Mucosa of stomach (tissue), 1 donor: Measurements from ENCODE around the gene TRAK1.

Source experiments
- H3K27me3 ChIP-seq: one replicate; pipeline ENCODE4 v1.7.0; 2013; ENCODE audit warnings: mild to moderate bottlenecking, low read length; ENCODE audit not compliant: control insufficient read depth, insufficient read depth
- H3K36me3 ChIP-seq: one replicate; pipeline ENCODE4 v1.7.0; 2013; ENCODE audit warnings: low read length; ENCODE audit not compliant: control insufficient read depth, insufficient read depth
- H3K4me1 ChIP-seq: one replicate; pipeline ENCODE4 v1.7.0; 2013; ENCODE audit warnings: mild to moderate bottlenecking, low read length; ENCODE audit not compliant: control insufficient read depth, insufficient read depth
- H3K4me3 ChIP-seq: one replicate; pipeline ENCODE4 v1.7.0; 2013; ENCODE audit warnings: low read length
- H3K9ac ChIP-seq: one replicate; pipeline ENCODE4 v1.7.0; 2013; ENCODE audit warnings: mild to moderate bottlenecking, low read length, moderate library complexity
- H3K9me3 ChIP-seq: one replicate; pipeline ENCODE4 v1.7.0; 2013; ENCODE audit warnings: mild to moderate bottlenecking, low read length, moderate library complexity; ENCODE audit not compliant: control insufficient read depth
- donor health status: Pancreatic carcinoma.

TRAK1 gene

DNA sequence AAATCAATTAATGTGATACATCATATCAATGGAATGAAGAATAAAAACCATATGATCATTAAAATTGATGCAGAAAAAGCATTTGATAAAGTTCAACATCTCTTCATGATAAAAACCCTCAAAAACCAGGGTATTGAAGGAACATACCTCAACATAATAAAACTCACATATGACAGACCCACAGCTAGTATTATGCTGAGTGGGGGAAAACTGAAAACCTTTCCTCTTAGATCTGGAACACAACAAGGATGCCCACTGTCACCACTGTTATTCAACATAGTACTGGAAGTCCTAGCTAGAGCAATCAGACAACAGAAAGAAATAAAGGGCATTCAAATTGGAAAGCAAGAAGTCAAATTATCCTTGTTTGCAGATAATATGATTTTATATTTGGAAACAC is 144.4 kb downstream of the TRAK1 start:
- Histone ChIP-seq H3K4me3 (no peak overlapping the region), H3K36me3 (no peaks in the 10 kb centered on the region)

DNA sequence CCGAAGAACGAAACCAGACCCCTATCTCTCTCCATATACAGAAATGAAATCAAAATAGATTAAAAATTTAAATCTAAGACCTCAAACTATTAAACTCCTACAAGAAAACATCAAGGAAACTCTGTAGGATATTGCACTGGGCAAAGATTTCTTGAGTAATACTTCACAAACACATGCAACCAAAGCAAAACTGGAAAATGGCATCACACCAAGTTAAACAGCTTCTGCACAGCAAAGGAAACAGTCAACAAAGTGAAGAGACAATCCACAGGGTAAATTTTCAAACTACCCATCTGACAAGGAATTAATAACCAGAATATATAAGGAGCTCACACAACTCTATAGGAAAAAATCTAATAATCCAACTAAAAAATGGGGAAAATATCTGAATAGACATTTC is 145.5 kb downstream of the TRAK1 start:
- H3K9me3 ChIP-seq, result peaks cover 6% of the 10 kb centered on the region
- no peaks in the 10 kb centered on the region for H3K4me1 ChIP-seq
- no peak overlapping the region for H3K9ac ChIP-seq
- H3K36me3 ChIP-seq, result no peaks in the 10 kb centered on the region
- H3K4me3 ChIP-seq, result no peak overlapping the region
- no peaks in the 10 kb centered on the region for H3K27me3 ChIP-seq

More for the DNA sequence above, 144.4 kb downstream of the TRAK1 start:
- Histone ChIP-seq H3K27me3 (no peaks in the 10 kb centered on the region), H3K4me1 (peaks cover 6% of the 10 kb centered on the region), H3K9ac (no peak overlapping the region), H3K9me3 (peaks cover 6% of the 10 kb centered on the region)

DNA sequence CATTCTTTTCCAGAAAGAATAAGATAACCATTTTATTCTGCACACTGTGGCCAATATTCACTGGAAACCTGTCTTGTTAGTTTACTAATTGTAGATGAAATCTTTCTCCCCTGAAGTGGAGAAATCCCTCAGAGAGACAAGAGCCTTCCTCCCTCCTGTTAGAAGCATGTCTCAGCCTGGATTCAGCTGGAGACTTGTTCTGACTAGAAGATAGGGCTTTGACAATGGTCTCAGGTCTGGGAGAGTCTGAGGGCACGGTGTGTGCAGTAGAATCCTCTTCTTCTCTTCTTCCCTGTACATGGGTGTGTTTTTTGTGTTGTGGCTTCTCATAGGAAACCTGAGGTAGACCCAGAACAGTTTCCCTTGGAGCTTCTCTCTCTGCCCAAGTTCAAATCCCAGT is 154.9 kb downstream of the TRAK1 start:
- no peaks in the 10 kb centered on the region for H3K9me3 ChIP-seq
- no peaks in the 10 kb centered on the region for H3K4me1 ChIP-seq
- no peaks in the 10 kb centered on the region for H3K36me3 ChIP-seq
- peaks cover 4% of the 10 kb centered on the region for H3K27me3 ChIP-seq
- no peak overlapping the region for H3K9ac ChIP-seq
- H3K4me3 ChIP-seq, result no peak overlapping the region

DNA sequence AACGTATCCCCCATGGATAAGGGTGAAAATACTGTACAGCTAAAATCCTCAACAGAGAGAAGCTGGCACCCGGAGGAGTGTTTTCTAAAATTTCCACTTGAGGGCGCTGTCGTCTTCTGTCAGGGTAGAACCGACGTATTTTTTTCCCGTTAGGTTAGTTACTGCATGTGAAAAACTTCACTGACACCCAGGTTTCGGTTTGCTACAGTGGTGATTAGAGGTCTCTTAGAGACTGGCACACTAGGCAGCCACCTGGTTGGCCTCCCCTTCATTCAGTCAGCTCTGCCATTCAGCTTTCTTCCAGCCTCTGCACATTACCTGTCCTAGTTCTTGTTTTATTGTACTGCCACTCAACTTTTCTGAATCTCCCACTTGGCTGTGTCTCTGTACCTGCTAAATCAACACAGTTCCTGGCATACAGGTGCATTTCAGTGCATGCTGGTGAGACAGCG is 156.4 kb downstream of the TRAK1 start:
- Histone ChIP-seq H3K9me3 (no peaks in the 10 kb centered on the region), H3K4me3 (no peak overlapping the region)

DNA sequence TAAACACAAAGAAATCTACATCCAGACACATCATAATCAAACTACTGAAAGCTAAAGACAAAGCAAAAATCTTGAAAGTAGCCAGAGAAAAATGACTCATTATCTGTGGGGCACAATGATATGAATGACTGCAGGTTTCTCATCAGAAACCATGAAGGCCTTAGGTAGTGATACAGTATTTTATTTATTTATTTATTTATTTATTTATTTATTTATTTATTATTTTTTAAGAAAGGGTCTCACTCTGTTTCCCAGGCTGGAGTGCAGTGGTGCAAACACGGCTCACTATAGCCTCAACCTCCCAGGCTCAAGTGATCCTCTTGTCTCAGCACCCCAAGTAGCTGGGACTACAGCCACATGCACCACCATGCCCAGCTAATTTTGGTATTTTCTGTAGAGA is 159.6 kb downstream of the TRAK1 start:
- Histone ChIP-seq H3K27me3 (peaks cover 4% of the 10 kb centered on the region), H3K4me1 (peaks cover 18% of the 10 kb centered on the region), H3K36me3 (no peaks in the 10 kb centered on the region), H3K9ac (no peak overlapping the region), H3K9me3 (no peaks in the 10 kb centered on the region), H3K4me3 (no peak overlapping the region)

More for the DNA sequence above, 156.4 kb downstream of the TRAK1 start:
- no peak overlapping the region for H3K9ac ChIP-seq
- H3K4me1 ChIP-seq, result no peaks in the 10 kb centered on the region
- no peaks in the 10 kb centered on the region for H3K36me3 ChIP-seq
- peaks cover 4% of the 10 kb centered on the region for H3K27me3 ChIP-seq

DNA sequence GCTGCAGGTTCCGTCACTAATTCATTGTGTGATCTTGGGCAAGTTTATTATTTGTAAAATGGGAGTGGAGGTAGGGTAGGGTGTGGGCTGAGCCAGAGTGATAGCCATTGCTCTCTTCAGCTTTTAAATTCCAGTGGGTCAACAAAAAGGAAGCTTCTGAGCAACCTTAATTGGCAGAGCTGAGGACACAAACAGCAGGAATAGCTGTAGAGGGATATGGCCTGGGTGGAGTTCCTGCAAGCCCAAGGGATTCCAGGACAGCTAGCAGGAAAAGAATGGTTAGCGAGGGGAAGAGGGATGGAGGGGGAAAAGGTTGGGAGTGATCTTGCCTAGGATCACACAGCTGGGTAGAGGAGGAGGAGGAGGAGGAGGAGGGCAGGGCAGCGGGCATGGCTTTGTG is 163.4 kb downstream of the TRAK1 start:
- no peaks in the 10 kb centered on the region for H3K9me3 ChIP-seq
- no peak overlapping the region for H3K9ac ChIP-seq
- peaks cover 33% of the 10 kb centered on the region for H3K4me1 ChIP-seq
- H3K27me3 ChIP-seq, result no peaks in the 10 kb centered on the region
- no peak overlapping the region for H3K4me3 ChIP-seq
- no peaks in the 10 kb centered on the region for H3K36me3 ChIP-seq

DNA sequence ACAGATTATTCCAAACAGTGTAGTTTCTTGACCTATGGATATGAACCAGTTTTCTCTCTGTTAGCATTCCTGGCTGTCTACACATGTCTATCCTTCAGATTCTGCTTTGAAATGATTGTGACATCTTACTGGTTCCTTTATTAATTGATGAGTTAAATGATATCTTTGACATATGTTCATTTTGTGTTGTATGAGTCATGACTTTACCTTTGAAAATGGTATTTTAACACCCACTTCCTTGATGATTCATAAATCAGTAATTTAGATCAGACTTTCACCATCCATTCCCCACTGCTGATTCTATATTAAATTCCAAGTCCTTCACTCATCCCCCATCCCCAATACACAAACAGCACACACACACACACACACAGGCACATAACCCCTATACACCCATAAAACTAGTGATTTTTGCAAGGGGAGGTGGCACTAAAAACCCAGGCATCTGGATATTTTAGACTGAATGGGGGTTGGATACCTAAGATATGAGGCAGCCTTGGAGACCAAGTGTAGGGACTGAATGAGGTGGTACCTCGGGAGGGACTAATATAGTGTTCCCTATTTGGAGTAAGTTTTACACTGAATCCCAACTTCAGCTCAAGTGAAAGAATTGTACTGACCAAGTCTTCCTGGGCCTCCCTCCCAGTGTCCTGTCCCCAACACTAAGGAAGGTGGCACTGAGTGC is 165.1 kb downstream of the TRAK1 start:
- Histone ChIP-seq H3K9ac (no peak overlapping the region), H3K4me3 (no peak overlapping the region), H3K27me3 (peaks cover 7% of the 10 kb centered on the region)

DNA sequence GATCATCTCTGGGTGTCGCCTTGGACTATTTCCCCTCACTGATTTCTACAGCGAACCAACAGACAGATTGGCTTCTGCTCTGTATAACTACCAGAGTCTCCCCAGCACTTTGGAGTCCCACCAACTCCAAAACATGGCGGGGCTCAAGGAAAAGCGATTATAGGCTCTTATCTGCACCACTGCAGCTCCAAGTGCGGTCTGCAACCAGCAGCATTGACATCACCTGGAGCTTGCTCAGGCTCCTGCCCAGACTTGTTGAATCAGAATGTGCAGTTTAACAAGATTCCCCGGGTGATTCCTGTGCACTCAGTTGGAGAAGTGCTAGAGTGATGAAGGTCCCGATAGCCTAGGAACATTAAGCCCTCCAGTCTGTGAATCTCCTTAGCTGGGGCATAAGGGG is 165.8 kb downstream of the TRAK1 start:
- Histone ChIP-seq H3K36me3 (no peaks in the 10 kb centered on the region), H3K9me3 (no peaks in the 10 kb centered on the region), H3K4me3 (no peak overlapping the region), H3K4me1 (peaks cover 33% of the 10 kb centered on the region), H3K27me3 (peaks cover 14% of the 10 kb centered on the region), H3K9ac (no peak overlapping the region)

More for the DNA sequence above, 165.1 kb downstream of the TRAK1 start:
- no peaks in the 10 kb centered on the region for H3K36me3 ChIP-seq
- peaks cover 33% of the 10 kb centered on the region for H3K4me1 ChIP-seq
- H3K9me3 ChIP-seq, result no peaks in the 10 kb centered on the region

DNA sequence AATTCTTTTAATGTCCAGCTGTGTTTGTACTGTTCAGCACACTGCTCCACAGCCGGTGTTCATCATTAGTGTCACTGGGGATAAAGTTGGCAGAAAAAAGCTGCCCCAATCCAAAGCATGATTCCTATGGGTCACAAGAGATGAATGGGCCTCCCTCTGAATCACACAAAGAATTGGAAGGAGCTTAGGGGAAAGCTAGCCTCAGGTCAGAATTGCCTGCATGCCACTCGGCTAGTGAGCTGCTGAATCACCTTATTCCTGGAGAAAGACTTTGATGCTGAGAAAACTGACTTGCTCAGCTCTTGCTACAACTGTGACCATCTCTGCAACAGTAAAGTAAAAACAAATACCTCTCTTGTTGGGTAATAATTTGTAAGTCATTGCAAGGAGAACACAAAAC is 171.4 kb downstream of the TRAK1 start:
- no peak overlapping the region for H3K4me3 ChIP-seq
- H3K36me3 ChIP-seq, result no peaks in the 10 kb centered on the region
- H3K9me3 ChIP-seq, result no peaks in the 10 kb centered on the region
- no peak overlapping the region for H3K9ac ChIP-seq
- H3K4me1 ChIP-seq, result peaks cover 27% of the 10 kb centered on the region
- peaks cover 61% of the 10 kb centered on the region for H3K27me3 ChIP-seq

DNA sequence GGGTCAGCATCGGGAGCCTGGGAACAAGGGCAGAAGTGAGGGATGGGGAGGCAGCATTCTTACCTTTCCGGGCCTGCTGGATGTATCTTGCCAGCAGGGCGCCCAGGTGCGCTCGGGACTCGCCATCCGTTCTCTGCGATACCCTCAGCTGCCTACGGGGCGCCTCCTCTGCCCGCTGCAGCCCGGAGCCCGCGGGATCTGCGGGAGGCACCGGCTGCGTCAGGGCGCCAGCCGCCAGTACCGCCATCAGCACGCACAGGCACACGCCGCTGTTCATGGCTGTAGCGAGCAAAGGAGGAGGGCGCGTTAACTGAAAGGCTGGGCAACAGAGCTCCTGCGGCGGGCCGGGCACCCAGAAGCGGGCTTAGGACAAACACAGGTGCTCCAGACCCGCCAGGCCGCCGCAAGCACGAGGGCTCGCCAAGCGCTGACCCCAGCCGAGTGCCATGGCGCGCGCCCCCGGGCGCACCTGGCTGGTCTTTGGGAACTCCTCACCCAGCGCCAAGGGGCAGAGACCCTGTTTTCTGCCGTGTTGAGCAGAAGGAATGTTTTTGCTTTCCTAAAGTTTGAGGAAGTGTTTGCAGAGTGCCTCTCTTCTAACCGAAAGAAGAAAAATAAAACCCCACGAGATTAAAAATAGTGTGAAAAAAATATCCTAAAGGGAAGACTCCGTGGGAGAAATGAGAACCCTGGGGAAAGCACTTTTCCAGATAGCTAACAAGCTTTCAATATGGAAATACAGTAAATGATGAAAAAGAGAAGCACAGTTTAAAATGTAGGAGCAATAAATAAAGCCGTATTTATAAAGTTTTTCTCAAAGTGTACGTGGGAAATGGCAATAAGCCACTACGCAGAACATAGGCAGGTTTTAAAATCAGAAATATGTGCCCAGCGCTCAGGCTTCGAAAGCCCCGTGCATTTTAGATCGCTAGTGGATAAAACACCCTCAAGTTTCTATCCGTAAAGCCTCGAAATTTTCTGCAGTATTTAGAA is 172.5 kb downstream of the TRAK1 start:
- Histone ChIP-seq H3K4me1 (peaks cover 27% of the 10 kb centered on the region), H3K36me3 (no peaks in the 10 kb centered on the region), H3K9me3 (no peaks in the 10 kb centered on the region), H3K4me3 (peak overlapping the region; percentile 31), H3K27me3 (peaks cover 67% of the 10 kb centered on the region), H3K9ac (no peak overlapping the region)

DNA sequence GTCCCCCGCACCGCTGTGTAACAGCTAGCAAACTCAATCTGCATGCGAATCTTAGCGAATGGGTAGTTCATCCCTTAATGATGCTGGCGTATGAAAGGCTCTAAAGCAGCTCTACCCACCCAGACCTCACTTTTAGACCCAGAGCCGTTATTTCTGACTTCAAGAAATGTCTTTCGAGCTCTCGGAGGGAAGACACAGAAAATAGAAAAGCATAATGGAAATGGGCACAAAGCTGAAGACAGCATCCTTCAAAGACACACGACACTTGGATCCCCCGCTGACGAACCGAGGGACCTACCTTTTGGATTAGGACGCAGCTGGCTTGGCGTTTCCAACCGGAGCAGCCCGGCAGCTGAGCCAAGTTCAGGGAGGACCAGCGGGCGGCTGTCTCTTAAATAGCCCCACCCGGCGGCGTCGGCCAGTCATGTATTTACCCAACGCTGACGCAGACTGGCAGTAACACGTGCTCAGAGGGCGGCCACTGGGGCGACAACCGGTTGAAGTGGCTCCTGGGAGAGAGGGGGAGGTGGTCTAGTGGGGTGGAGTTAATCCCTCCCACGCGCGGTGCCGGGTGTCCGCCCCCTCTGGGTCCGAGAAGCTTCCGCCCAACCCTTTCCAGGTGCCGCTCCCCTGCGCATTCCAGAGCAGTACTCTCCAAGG is 173.4 kb downstream of the TRAK1 start:
- H3K4me3 ChIP-seq, result no peak overlapping the region
- H3K9me3 ChIP-seq, result no peaks in the 10 kb centered on the region
- peaks cover 72% of the 10 kb centered on the region for H3K27me3 ChIP-seq
- no peaks in the 10 kb centered on the region for H3K36me3 ChIP-seq
- H3K9ac ChIP-seq, result no peak overlapping the region
- peaks cover 27% of the 10 kb centered on the region for H3K4me1 ChIP-seq
